D721Med (cell line): ENCODE data around the gene HIP1.

Experiments
- DNase-seq: peaks from one replicate; pipeline ENCODE4 v3.0.0; 2011; ENCODE audit warnings: low spot score; ENCODE audit not compliant: insufficient read length
- FAIRE-seq: peaks from 2 replicates; lab custom pipeline; 2011; peaks lifted over from hg19 to GRCh38; lab: Jason Lieb, UNC
- CTCF ChIP-seq: IDR thresholded peaks from 2 replicates; pipeline ENCODE4 v1.5.1; 2012; ENCODE audit warnings: mild to moderate bottlenecking, control low read depth; ENCODE audit not compliant: insufficient read depth; ENCODE audit errors: missing control alignments

HIP1 gene

DNA sequence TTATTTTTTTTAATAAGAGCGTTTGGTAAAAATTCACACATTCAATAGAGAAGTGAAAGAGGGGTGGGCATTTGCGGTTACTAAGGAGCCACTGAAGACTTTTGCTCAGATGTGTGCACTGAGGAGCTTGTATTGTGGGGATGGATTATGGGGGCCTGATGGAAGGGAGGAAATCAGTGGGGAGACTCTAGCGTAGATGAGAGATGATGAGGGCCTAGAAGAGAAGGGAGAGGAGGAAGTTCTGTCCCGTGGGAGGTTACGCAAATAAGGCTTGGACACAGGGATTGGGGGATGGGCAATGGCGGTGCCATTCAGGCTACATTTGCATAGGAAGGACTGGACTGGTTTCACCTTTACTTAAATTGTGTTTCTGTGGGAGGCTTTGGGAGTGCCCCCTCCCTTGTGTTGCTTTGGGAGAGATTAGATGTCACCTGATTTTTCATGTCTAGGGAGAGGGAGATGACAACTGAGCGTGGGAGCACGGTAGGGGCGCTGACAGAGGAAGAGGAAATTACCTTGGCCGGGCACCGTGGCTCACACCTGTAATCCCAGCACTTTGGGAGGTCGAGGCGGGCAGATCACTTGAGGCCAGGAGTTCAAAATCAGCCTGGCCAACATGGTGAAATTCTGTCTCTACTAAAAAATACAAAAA lies 2.2 kb upstream of the HIP1 start:
- FAIRE-seq (no peak), DNase-seq (no peak)
- TF ChIP-seq CTCF: no peak

- FAIRE-seq: no peak
- TF ChIP-seq CTCF: no peak
- DNase-seq: no peak
Observed at GRCh38 chr7:75739796-75740672, 1.3 kb upstream of the HIP1 start.

GRCh38 chr7:75738975-75739795 lies 444 bp upstream of the HIP1 start:
- FAIRE-seq (no peak), DNase-seq (peak; percentile 96)
- no peak for TF ChIP-seq CTCF

DNA sequence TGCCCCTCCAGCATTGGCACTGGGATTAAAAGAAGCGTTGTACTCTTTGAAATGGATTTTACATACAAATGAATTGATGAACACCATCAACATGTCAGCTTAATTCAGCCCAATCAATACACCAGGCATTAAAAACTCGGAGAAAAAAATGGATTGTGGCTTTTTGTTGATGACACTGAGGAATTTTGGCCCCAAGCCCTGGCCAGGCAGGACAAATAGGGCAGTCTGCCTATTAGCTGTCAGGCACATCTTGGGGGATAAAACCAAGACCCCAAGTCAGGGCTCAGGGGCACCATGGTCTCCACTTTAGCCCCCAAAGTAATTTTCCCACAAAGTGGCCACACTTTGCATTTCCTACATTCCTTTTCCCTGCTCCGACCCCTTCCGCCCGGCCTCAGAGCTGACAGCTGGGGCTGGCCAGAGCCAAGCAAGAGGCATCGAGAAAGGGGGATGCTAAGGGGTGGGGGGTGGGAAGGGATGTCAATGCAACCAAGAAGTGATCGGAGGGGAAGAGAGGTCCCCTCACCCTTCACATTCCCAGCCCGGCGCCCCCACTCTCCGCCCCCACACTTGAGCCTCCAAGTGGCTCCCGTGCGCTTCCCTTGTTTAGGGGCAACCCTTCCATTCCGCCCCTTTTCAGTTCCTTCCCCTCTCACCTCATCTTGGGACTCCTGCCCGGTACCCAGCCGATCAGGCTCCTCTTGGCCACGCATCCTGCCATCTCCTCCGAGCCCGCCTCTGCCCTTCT lies 711 bp downstream of the HIP1 start:
- FAIRE-seq (no peak), DNase-seq (no peak)
- TF ChIP-seq CTCF: no peak

DNA sequence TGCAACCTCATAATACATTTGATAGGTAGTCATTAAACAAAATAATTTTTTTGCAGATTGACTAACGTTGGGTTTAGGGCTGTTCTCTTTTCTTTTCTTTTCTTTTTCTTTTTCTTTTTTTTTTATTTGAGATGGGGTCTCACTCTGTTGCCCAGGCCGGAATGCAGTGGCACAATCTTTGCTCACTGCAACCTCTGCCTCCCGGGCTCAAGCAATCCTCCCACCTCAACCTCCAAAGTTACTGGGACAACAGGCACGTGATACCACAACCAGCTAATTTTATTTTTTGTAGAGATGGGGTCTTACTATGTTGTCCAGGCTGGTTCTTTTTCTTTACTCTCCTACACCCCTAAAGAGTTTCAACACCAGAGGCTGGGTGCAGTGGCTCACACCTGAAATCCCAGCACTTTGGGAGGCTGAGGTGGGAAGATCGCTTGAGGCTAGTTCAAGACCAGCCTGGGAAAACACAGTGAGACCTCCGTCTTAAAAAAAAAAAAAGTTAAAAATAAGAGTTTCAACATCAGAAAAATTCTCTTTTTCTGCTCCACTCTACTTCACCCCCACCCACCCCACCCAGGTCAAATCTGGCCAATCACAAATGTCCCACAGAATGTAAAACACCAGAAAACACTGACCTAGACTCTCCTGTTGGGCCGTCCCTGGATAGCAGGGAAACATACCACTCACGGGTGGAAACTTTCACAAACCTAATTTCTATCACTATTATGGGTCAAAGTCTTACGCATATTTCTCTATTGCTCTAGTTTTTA lies 3.0 kb downstream of the HIP1 start:
- TF ChIP-seq CTCF: no peak
- FAIRE-seq: no peak
- no peak for DNase-seq
